OCI-LY3 (cell line): ENCODE data around the gene MMD.

ENCODE experiments used
- EZH2phosphoT487 ChIP-seq: fragments of 200-600 bp; shearing (Covaris generic); IDR thresholded peaks from 2 replicates; pipeline ENCODE4 v1.6.1; 2018; ENCODE audit warnings: antibody characterized with exemption, mixed run types, low read depth
- TF ChIP-seq, protein P1 (sequence below): fragments of 200-600, 300-600 bp; sonication (generic); IDR thresholded peaks from 2 replicates; pipeline ENCODE4 v1.5.1; 2014; ENCODE audit warnings: antibody characterized with exemption, low read length, low read depth

GRCh38 chr17:55343900-55344513 is 77.6 kb downstream of the MMD start:
- no peak for TF ChIP-seq EZH2phosphoT487
- TF ChIP-seq, protein P1, sequence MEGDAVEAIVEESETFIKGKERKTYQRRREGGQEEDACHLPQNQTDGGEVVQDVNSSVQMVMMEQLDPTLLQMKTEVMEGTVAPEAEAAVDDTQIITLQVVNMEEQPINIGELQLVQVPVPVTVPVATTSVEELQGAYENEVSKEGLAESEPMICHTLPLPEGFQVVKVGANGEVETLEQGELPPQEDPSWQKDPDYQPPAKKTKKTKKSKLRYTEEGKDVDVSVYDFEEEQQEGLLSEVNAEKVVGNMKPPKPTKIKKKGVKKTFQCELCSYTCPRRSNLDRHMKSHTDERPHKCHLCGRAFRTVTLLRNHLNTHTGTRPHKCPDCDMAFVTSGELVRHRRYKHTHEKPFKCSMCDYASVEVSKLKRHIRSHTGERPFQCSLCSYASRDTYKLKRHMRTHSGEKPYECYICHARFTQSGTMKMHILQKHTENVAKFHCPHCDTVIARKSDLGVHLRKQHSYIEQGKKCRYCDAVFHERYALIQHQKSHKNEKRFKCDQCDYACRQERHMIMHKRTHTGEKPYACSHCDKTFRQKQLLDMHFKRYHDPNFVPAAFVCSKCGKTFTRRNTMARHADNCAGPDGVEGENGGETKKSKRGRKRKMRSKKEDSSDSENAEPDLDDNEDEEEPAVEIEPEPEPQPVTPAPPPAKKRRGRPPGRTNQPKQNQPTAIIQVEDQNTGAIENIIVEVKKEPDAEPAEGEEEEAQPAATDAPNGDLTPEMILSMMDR: no peak
